A673 (cell line): Measurements from ENCODE around the gene SERINC2.

Experiments
- CTCF ChIP-seq: fragments of 300-800, 200-600 bp; sonication (generic); conservative IDR thresholded peaks from 2 replicates; pipeline ENCODE4 v1.5.1; 2017; ENCODE audit warnings: low read depth, mild to moderate bottlenecking, antibody characterized with exemption, low read length, moderate library complexity, mixed read lengths
- EZH2 ChIP-seq: fragments of 200-600 bp; sonication (generic); IDR thresholded peaks from 2 replicates; pipeline ENCODE4 v1.6.1; 2017; ENCODE audit warnings: borderline replicate concordance, low read depth, mild to moderate bottlenecking, mixed read lengths, antibody characterized with exemption, low read length; ENCODE audit not compliant: poor library complexity, severe bottlenecking

- no peak for TF ChIP-seq CTCF
- TF ChIP-seq EZH2, result no peak
Measured at GRCh38 chr1:31476891-31477846, 64.2 kb downstream of the SERINC2 start.
